ENCODE measurements around the gene PTPN2. TPM values are rescaled to one million over a fixed set of nuclear protein-coding genes. Genes with fewer than 3 reads are reported as not detected.

The PTPN2 gene
- total RNA-seq, 1 experiment from 2014 or later, result 38.8 TPM

DNA sequence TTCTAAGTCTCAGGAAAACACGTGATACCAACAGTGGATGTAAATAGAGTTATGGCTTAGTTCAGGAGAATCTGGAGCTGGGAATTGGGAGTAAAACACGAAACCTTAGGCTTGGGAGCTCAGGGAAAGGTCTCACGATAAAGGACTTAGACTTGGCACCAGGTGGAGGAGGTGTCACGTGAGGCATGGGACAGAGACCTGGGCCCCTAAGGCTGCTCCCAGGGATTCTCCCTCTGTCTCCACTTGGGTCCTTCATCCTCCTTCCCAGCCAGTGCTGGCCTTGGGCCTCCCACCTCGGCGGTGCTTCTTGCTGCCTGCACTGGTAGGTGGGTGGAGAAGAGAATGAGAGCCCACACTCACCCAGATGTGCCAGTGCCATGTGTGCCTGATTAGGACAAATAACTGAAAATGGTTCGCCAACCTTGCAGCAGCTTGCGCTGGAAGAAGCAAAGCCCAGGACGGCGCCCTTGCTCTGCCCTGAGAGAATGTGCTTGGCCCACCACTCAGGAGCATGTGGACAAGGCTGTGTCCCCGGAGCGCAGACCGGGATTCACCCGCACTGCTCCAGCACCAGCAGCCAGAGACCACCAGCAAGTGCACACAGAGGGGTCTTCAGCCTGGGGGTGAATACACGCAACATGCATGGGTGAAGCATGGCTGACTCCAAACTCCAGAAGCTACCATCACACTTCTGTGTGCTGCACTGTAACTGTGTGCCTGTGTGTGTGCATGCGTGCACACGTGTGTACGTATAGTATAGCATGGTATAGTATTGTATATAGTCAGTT, 133.1 kb downstream of the PTPN2 start:
- no peak for DNase-seq (ENCODE audit: extremely low read depth, low read depth)

GRCh38 chr18:12750076-12750714, 133.8 kb downstream of the PTPN2 start:
- no peak for DNase-seq (ENCODE audit: extremely low read depth, low read depth)

DNA sequence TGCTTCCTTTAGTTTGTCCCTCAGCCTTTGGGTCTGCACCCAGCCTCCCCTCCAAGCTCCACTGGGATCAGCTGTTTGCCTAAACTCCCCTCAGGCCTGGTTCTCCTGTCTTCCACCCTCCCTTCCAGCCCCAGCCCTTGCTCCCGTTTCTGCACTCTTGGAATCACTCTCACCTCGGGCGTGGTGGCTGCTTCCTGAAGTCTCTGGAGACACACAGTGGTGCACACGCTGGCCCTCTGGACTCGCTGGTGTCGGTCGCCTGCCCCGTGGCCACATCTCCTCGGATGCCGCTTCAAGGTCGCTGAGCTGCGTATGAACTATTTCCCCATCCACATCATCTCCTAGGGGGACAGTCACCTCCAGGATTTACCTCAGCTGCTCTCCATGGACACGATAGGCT, 134.9 kb downstream of the PTPN2 start:
- no peak for DNase-seq (ENCODE audit: extremely low read depth, low read depth)

DNA sequence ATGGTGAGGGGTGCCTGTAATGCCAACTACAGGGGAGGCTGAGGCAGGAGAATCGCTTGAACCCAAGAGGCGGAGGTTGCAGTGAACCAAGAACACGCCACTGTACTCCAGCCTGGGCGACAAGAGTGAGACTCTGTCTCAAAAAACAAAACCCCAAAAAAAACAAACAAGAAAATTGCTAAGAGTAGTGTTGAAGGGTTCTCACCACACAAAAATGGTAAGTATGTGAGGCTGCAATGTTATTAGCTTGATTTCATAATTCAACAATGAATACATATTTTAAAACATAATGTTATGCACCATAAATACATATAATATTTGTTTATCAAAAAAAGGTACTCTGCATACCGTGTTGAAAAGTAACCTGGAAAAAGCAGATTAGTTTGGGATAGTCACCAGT, 135.4 kb downstream of the PTPN2 start:
- DNase-seq (ENCODE audit: extremely low read depth, low read depth), result no peak

DNA sequence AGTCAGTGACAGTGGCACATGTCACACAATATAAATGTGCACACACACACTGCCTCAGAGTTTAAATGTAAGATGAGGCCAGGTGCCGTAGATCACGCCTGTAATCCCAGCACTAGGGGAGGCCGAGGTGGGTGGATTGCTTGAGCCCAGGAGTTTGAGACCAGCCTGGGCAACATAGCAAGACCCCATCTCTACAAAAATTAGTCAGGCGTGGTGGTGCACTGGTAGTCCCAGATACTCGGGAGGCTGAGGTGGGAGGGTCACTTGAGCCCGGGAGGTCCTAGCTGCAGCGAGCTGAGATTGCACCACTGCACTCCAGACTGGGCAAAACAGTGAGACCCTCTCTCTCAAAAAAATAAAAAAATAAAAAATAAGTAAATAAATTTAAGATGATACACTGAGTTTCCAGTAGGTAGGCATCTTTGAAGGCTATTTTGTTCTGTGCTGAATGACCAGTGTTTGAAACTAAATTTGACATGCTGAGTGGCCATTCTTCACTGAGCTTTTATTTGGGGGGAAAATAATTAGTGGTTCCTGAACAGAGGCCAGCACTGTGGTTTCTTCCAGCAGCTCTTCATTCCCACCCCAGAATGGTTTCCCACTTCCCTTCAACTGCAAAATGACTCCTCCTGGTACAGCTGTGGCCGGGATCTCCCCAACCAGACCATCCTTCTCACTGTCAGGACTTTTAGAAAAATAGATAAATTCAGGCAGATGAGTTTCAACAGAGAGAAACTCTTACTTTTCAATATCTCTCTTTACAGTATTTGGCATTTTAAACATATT, 136.3 kb downstream of the PTPN2 start:
- DNase-seq (ENCODE audit: extremely low read depth, low read depth), result no peak

DNA sequence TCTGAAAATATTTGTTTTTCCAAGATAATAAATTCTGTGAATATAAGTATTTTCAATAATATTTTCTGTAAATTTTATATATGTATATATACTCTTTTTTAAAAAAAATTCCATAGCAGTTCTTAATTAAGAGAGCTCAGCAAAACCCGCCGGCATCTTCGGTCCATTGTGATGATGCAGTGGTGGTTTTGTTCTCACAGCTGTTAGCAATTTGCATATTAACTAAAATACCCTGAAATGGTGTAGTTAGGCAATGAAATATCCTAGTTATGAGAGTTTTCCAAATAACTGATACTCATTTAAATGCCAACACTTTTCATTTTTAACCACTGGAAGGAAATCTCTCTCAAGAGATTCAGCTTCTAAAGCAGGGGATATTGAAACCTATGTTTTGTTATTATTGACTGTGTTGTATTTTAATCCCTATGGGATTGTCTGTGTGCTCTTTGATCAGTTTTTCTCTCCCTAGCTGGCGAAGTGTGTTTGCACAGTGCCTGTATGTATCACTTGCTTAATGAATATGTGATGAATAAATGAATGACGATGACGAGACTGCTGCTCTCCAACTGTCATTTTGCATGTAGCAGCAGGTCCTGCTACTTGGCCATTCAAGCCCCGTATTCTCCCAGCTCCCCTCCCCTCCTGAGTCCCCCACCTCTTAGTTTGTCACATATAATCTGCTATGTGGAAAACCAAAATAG, 138.8 kb downstream of the PTPN2 start:
- DNase-seq (ENCODE audit: extremely low read depth, low read depth), result no peak

DNA sequence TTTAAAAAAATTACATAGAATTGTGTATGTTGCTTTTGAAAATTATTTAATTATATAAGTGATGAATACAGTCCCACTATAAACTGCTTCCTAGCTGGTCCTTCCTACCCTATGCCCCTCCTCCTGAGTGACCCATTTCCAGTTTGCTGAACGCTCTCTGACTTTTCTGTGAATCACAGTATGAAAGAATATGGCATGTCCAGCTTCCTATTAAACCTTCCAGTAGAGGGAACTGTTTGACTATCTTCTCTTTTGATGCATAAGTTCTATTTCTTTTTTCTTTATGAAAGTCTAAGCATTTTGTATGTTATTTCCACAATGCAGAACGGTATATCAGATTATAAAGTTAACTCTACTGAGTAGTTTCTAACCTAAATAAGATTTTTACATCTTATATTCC, 139.9 kb downstream of the PTPN2 start:
- DNase-seq (ENCODE audit: extremely low read depth, low read depth), result peak; percentile 45

DNA sequence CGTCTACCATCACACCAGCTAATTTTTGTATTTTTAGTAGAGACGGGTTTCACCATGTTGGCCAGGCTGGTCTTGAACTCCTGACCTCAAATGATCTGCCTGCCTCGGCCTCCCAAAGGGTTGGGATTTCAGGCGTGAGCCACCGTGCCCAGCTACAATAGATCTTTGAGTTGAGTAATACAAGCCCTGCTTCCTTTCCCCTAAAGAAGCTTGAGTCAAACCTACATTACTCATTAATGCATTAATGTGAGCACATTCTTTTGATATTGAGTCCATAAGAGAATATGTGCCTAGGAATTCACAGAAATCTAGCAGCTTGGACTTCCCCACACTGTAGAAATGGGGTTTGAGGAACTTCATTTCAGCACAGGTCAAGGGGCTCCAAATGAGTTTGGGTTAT, 141.6 kb downstream of the PTPN2 start:
- DNase-seq (ENCODE audit: extremely low read depth, low read depth), result no peak

Small RNAs within 50 kb of the gene (small RNA-seq; reads per million reads assigned to genes)
- gene RF00019, result 0 reads per million in 2 experiments

Other genes with a start within 250 kb of the PTPN2 start
- gene SPIRE1, start 226.1 kb downstream of the PTPN2 start, total RNA-seq (2014; rRNA removed; shearing (Covaris generic)), result 46.2 and 49.0 TPM in 2 replicates
- gene CEP76, start 181.5 kb downstream of the PTPN2 start, total RNA-seq (2014; rRNA removed; shearing (Covaris generic)), result 10.9 and 15.6 TPM in 2 replicates
- gene PSMG2, start 181.2 kb downstream of the PTPN2 start, total RNA-seq (2014; rRNA removed; shearing (Covaris generic)), result 133 and 136 TPM in 2 replicates
- gene SEH1L, start 63.8 kb upstream of the PTPN2 start, total RNA-seq (2014; rRNA removed; shearing (Covaris generic)), result 43.2 and 43.3 TPM in 2 replicates
- 13.7 and 16.6 TPM in 2 replicates for gene CEP192, start 107.1 kb upstream of the PTPN2 start, total RNA-seq (2014; rRNA removed; shearing (Covaris generic))